ENCODE data around the gene CCDC92.

Gene CCDC92

DNA sequence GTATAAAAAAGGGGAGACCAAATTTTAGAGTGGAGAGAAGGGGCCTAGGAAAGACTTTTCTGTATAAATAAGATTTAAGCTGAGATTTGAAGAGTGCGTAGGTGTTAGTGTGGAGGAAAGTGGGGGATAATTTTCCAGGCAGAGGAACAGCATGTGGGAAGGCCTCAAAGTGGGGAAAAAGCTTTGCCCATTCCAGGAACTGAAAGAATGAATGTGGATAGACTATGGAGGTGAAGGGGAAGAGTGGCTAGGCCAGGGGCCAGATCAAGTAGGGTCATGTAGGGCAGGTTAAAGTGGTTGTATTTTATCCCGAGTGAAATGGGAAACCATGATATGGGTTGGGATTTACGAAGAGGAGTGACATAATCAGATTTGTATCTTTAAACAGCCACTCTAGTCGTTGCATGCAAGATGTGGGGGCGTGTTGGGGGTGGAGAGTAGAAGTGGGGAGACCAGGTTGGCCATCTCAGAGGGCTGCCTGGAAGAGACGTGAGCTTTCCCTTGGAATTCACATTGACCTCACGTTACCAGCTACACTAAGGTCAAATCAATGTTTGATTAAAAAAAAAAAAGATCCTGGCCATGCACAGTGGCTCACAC lies 3.7 kb upstream of the CCDC92 start:
- DNase-seq (ENCODE audit: low read depth in 2 of 2), result no peak

GRCh38 chr12:123973552-123974341 lies 1.1 kb upstream of the CCDC92 start:
- no peak for DNase-seq (ENCODE audit: low read depth in 2 of 2)

- no peak for DNase-seq (ENCODE audit: low read depth in 2 of 2)
Measured at GRCh38 chr12:123971770-123972456, 718 bp downstream of the CCDC92 start.

DNA sequence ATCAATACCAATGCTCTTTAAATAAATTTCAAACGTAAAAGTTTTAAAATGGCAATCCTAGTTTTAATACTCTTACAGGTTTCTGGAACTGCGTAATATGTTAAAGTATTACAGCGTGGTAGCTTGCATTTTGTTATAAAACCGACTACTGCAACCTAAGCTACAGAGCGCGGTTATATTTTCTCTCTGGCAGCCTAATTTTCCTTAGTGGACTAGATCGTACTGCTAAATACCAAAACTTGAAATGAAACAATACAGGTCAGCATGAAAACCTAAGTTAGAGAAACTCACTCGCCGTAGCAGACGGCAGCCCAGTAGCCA lies 1.2 kb downstream of the CCDC92 start:
- DNase-seq (ENCODE audit: low read depth in 2 of 2), result no peak

DNA sequence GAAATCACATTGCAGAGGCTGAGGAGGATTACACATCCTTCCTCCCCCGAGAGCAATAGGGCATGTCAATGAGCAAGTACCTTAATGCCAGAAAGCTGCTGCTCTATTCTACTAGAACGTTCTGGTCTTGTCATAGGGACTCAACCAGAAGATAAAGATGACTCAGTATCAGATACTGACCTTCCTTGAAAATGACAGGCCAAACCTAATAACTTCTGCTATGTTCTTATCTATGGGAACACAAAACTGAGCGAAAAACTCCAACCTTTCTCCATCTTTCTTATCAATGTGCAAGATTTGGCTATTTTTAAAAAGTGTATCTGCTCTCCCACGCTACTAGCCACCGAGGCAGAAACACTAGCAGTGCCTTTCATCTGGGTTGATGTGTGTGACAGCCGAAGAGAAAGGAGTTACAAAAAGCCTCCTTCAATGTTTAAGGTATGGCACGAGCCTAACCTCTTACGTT lies 5.5 kb downstream of the CCDC92 start:
- no peak for DNase-seq (ENCODE audit: low read depth in 2 of 2)

DNA sequence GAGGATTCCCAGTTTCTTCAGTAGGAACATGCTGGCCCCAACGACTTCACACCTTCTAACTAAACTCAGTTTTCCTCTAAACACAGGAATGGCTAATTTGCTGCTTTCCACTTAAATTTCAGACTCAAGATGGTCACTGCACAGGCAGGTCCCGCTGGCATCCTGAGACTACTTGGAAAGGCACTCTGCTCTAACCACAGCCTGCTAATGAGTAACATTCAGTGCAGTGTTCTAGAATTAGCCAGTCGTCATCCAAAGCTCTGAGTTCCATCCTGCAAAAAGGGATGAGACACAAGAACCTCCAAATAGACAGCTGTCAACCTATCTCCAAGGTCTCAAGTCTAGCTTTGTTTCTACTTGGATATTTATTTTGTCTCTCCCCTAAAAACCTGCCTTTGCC lies 6.0 kb downstream of the CCDC92 start:
- no peak for DNase-seq (ENCODE audit: low read depth in 2 of 2)

- DNase-seq (ENCODE audit: low read depth in 2 of 2), result no peak
Measured at GRCh38 chr12:123965382-123965781, 7.2 kb downstream of the CCDC92 start.

DNA sequence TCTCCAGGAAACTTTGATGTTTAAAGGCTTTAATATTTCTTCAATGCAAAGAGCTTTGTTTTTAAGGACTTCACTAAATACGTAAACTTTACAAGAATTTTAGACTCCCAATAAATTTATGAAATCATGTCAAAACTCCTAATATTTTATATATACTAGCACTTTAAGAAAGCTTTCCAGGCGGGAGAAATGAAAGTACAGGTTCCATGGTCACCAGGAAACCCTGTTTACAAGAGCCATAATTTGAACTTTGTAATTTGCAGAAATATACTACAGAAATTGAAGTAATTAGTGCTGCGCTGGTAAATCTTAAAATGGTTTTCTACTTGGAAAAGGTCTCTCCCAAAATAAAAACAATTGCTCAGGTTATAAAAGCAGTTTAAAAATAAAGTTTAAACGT lies 8.8 kb downstream of the CCDC92 start:
- no peak for DNase-seq (ENCODE audit: low read depth in 2 of 2)

GRCh38 chr12:123962513-123962912 lies 10.1 kb downstream of the CCDC92 start:
- DNase-seq (ENCODE audit: low read depth in 2 of 2), result no peak

DNA sequence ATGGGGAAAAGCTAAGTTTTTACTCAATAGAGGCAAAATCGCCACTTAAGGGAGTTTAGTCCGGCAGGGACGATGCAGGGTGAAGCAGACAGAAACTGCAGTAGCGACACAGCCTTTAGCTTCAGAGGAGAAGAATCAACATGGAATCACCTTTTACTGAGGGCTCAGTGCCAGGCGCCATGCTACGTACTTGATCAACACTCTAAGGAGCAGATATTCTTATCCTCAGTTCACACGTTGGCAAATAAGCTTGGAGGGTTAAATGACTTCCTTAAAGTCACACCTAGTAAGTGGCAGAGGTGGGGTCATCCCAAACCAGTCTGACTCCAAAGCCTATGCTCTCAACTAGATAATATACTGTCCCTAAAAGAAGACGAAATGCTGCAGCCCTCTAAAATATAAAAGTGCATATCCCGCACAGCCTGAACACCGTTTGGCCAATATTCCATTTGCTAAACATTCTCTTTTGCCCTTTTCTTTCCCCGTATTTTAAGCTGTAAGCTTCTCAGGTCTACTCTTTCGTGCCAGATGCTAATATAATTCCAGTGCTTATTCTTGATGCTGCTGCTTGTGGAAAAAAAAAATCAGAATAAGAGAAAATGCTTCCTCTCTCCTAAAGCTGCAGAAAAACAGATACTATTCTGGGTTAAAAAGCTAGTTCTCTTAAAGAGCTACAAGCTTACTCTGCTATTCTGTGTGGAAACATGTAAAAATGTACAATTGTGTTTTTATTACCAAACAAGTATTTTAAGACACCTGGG lies 10.9 kb downstream of the CCDC92 start:
- DNase-seq (ENCODE audit: low read depth in 2 of 2), result no peak

- no peak for DNase-seq (ENCODE audit: low read depth in 2 of 2)
Measured at GRCh38 chr12:123960856-123961255, 11.8 kb downstream of the CCDC92 start.

DNA sequence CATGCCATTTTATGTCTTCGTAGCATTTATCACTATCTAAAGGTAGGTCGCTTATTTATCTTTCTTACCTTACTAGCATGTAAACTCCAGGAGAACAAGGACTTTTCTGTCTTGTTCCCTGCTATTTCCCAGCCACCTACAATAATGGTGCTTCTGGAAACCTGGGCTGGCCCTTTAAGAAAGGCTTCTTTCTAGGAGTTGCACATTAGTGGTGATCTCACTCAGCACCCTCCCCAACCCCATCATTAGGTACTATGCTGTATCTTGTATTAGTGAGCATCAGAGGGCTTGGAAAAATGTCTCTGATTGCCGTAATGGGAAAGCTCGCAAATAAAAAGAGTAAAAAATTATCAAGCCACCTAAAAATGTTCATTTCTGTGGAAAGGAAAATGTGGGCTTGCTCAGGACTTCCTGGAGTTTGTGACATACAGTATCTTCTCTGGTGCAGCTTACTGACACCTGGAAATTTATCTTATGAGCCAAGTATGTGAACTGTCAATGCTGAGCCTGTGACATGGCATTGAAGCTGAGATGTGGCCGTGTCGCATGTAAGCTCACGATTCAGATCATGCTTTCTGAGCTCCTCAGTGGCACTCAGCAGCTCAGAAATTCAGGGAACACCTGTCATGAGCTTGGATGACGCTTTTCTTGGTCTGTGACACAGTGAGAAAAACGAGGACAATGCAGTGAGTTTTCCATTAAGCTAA lies 12.4 kb downstream of the CCDC92 start:
- DNase-seq (ENCODE audit: low read depth in 2 of 2), result no peak

GRCh38 chr12:123958876-123959275 lies 13.8 kb downstream of the CCDC92 start:
- no peak for DNase-seq (ENCODE audit: low read depth in 2 of 2)

- no peak for DNase-seq (ENCODE audit: low read depth in 2 of 2)
Measured at GRCh38 chr12:123958462-123958861, 14.2 kb downstream of the CCDC92 start.

DNA sequence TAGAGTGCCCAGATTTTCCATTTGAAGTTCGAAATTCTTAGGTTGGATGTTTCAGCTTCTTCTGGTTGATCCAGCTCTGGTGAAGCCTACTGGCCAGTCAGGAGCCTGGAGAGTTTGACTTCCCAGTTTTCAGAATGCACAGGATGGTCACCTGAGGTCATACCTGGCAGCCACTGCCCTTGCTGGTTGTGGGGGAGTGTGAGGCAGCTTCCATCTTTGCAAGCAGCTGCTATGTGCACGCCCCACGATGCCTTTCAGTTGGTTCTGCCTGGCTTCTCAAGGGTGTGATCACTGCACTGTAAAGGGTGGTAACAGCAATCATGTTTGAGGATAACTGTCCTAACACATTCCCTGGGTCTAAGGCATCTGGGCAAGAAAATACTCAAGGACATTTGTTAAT lies 15.4 kb downstream of the CCDC92 start:
- no peak for DNase-seq (ENCODE audit: low read depth in 2 of 2)

DNA sequence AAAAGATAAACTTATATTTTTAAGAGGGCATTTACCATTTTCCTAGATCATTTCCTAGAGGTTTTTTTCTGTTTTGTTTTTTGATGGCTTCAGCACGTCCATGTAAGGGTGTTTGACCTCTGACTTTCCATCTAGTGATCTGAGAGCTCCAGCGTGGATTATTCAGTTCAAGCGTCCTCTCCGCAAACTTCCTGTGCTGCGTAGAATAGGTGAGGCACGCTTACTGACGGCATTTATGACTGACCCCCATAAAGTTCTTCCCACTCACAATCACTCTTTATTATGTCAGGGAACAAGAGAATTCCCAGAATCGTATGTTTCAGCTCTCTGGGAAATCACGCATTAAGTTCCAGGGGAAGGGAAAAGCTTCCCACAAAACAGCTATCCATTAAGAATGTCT lies 16.4 kb downstream of the CCDC92 start:
- no peak for DNase-seq (ENCODE audit: low read depth in 2 of 2)

DNA sequence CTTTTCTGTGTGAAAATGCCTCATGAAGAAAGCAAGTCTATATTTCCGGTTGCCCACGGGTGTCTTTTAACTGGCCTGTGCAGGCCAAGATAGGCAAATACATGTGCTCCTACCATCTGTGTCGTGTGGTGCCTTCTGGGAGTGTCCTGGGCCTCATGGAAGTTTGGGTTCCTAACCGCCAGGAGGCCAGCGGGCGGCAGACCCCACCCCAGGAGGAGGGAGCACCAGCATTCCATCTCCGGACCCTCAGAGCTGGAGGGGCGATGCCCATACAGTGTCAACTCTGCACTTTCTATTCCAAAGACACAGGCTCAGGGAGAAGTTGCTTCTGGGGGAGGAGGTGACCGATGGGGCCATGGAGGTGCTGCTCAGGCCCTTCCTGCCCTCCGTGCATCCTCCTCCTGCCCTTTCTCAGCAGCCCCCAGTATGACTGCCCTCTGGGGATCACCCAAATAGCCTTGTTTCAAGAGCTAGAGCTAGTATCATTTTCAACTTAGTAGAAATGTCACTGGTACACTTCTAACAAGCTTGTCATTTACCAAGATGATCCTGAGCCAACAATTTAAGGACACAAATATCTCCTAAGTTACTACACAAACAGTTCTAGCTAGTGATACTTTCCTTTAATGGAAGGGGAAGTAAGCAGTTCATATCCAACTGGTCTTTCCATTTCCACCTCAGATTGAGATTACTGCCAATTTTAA lies 17.8 kb downstream of the CCDC92 start:
- no peak for DNase-seq (ENCODE audit: low read depth in 2 of 2)

DNA sequence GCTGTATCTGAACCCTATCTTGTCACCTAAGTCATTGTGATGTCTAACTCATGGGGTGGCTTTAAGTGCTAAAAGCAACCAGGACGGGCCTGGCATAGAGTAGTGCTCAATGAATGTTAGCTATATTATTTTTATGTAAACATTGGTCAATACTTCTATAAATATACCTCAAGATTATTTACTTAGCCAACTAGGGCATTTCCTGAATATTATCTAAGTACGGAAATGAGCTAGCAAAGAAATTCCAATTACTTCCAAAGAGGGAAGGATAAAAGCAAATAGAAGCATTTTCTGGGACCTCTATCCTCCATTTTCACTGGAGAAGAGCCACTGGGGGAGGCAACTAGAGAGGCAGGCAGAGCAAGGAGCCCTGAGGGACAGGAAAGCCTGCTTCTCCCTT lies 20.6 kb downstream of the CCDC92 start:
- DNase-seq (ENCODE audit: low read depth in 2 of 2), result no peak

GRCh38 chr12:123951467-123951866 lies 21.2 kb downstream of the CCDC92 start:
- no peak for DNase-seq (ENCODE audit: low read depth in 2 of 2)

- DNase-seq (ENCODE audit: low read depth in 2 of 2), result no peak
Measured at GRCh38 chr12:123950476-123951349, 21.9 kb downstream of the CCDC92 start.
